CD4-positive, alpha-beta T cell treated with Interleukin-10 for 1 hour (primary cell): ENCODE data around the gene IGSF9.
A peak's percentile ranks its signal among the peaks of the same experiment; 100 is the strongest.

Experiments used
- DNase-seq: peaks from one replicate; pipeline ENCODE4 v3.0.0-alpha.2; 2020

The IGSF9 gene

GRCh38 chr1:159945483-159946241 lies at the start of gene IGSF9:
TSS of gene IGSF9 (minus strand) at chr1:159945613. CDS start at chr1:159943454, 2,159 bp downstream.
- peak; percentile 81 for DNase-seq

GRCh38 chr1:159994896-159995295 lies 49.5 kb upstream of the IGSF9 start:
- DNase-seq, result no peak

GRCh38 chr1:159993911-159994310 lies 48.5 kb upstream of the IGSF9 start:
- no peak for DNase-seq

- no peak for DNase-seq
These were observed 46.7 kb upstream of the IGSF9 start for GRCh38 chr1:159992161-159992560.

GRCh38 chr1:159991513-159991912 lies 46.1 kb upstream of the IGSF9 start:
- DNase-seq, result peak; percentile 12

GRCh38 chr1:159990005-159990404 lies 44.6 kb upstream of the IGSF9 start:
- DNase-seq, result no peak

- DNase-seq, result no peak
These were observed 44.2 kb upstream of the IGSF9 start for GRCh38 chr1:159989581-159989980.

GRCh38 chr1:159988006-159988405 lies 42.6 kb upstream of the IGSF9 start:
- DNase-seq, result no peak

GRCh38 chr1:159987186-159987585 lies 41.8 kb upstream of the IGSF9 start:
- no peak for DNase-seq

GRCh38 chr1:159986531-159986930 lies 41.1 kb upstream of the IGSF9 start:
- no peak for DNase-seq

GRCh38 chr1:159986093-159986492 lies 40.7 kb upstream of the IGSF9 start:
- no peak for DNase-seq

- DNase-seq, result no peak
These were observed 40.1 kb upstream of the IGSF9 start for GRCh38 chr1:159985473-159985872.

- no peak for DNase-seq
These were observed 38.3 kb upstream of the IGSF9 start for GRCh38 chr1:159983681-159984080.

- no peak for DNase-seq
These were observed 36.9 kb upstream of the IGSF9 start for GRCh38 chr1:159982280-159982679.

GRCh38 chr1:159981351-159982055 lies 36.1 kb upstream of the IGSF9 start:
- no peak for DNase-seq

GRCh38 chr1:159980786-159981185 lies 35.4 kb upstream of the IGSF9 start:
- DNase-seq, result no peak

- DNase-seq, result no peak
These were observed 34.7 kb upstream of the IGSF9 start for GRCh38 chr1:159980076-159980475.

GRCh38 chr1:159979257-159979656 lies 33.8 kb upstream of the IGSF9 start:
- DNase-seq, result no peak

- DNase-seq, result no peak
These were observed 32.6 kb upstream of the IGSF9 start for GRCh38 chr1:159978107-159978398.

GRCh38 chr1:159977364-159978106 lies 32.1 kb upstream of the IGSF9 start:
- DNase-seq, result no peak

- no peak for DNase-seq
These were observed 29.0 kb upstream of the IGSF9 start for GRCh38 chr1:159974350-159974965.

- DNase-seq, result no peak
These were observed 28.0 kb upstream of the IGSF9 start for GRCh38 chr1:159973350-159973940.
